GM12872 (cell line): ENCODE results near the gene SRXN1.

Experiments
- TF ChIP-seq, protein P1 (sequence below): IDR thresholded peaks from 3 replicates; pipeline ENCODE4 v1.5.1; 2011; ENCODE audit warnings: low read depth, mild to moderate bottlenecking, low read length, moderate library complexity; ENCODE audit not compliant: insufficient read depth

SRXN1 gene

GRCh38 chr20:682123-682522 lies 29.1 kb upstream of the SRXN1 start:
- TF ChIP-seq, protein P1, sequence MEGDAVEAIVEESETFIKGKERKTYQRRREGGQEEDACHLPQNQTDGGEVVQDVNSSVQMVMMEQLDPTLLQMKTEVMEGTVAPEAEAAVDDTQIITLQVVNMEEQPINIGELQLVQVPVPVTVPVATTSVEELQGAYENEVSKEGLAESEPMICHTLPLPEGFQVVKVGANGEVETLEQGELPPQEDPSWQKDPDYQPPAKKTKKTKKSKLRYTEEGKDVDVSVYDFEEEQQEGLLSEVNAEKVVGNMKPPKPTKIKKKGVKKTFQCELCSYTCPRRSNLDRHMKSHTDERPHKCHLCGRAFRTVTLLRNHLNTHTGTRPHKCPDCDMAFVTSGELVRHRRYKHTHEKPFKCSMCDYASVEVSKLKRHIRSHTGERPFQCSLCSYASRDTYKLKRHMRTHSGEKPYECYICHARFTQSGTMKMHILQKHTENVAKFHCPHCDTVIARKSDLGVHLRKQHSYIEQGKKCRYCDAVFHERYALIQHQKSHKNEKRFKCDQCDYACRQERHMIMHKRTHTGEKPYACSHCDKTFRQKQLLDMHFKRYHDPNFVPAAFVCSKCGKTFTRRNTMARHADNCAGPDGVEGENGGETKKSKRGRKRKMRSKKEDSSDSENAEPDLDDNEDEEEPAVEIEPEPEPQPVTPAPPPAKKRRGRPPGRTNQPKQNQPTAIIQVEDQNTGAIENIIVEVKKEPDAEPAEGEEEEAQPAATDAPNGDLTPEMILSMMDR, result no peak

DNA sequence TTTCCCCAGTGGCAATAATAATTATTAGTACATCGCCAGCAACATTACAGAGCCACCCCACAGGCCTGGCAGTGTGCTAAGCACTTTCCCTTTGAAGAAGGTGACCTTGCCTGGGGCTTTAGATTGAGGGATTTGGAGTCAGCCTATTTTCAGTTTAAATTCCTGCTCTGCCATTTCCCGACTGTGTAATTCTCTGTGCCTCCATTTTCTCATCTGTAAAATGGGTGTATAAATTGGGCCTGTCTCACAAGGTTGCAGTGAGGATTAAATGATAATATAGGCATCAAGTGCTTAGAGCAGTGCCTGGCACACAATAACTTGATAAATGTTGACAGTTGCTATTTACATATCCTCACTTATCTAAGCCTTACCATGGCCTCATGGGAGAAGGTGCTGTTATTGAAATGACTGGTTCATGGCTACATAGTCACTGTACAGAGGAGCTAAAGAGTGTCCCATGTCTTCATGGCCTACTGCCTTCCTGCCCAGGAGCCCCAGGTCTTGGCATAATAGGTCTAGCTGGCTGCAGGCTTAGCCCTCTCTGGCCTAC lies 27.7 kb upstream of the SRXN1 start:
- TF ChIP-seq, protein P1, result no peak

DNA sequence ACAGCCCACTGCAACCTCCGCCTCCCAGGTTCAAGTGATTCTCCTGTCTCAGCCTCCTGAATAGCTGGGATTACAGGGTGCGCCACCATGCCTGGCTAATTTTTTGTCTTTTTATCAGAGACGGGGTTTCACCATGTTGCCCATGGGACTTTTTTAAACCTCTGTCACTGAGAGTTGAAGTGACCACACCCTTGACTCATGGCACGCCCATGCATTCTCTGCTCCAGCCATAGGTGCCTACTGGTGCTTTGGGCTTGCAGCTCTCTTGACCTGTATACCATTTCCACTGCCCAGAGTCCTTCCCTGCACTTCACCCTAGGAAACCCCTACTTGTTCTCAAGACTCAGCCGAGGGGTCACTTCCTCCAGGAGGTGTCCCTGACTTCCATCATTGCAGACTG lies 25.0 kb upstream of the SRXN1 start:
- TF ChIP-seq, protein P1, result no peak

DNA sequence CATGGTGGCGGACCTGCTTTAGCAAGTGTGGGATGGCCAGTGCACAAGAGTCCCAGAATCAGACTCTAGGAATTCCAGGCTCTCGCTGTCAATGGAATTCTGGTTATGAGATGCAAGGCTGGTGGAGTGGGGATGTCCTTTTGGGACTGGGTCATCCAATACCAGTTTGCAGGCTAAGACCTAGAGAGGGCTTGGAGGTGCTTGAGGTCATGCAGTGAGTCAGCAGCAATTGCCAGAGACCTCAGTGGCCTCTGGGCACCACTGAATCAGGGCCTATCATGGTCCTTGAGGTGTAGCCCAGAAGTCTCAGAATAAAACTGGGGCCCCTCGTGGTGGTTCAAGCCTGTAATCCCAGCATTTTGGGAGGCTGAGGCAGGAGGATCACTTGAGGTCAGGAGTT lies 24.0 kb upstream of the SRXN1 start:
- TF ChIP-seq, protein P1, result no peak

DNA sequence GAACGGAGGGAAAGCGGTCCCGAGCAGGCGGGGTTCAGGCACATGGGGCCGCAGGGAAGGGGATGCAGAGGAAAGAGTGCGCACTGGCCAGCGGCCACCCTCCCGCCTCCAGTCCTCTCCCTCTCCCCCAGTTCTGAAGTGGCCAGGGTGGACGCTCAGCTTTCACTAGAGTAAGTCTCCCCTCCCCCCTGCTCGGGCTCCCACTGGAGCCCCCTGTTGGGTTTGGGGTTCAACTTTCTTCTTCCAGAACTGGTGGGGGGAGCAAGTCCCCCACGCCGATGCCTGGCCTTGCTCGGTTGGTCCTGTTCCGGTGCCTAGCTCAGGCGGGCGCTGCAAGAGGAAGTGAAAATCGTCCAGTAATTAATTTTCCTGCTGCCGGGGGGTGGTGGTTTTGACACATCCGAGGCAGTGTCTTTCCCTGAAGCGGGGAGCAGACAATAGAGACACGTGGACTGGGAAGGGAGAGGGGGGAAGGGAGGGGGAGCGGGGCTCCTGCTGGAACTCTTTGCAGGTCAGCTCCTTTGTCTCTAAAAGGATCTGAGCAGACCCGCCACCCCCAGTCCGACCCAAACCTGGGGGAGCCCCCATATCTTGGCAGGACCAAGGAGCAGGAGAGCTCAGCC lies 23.4 kb upstream of the SRXN1 start:
- TF ChIP-seq, protein P1, result no peak

DNA sequence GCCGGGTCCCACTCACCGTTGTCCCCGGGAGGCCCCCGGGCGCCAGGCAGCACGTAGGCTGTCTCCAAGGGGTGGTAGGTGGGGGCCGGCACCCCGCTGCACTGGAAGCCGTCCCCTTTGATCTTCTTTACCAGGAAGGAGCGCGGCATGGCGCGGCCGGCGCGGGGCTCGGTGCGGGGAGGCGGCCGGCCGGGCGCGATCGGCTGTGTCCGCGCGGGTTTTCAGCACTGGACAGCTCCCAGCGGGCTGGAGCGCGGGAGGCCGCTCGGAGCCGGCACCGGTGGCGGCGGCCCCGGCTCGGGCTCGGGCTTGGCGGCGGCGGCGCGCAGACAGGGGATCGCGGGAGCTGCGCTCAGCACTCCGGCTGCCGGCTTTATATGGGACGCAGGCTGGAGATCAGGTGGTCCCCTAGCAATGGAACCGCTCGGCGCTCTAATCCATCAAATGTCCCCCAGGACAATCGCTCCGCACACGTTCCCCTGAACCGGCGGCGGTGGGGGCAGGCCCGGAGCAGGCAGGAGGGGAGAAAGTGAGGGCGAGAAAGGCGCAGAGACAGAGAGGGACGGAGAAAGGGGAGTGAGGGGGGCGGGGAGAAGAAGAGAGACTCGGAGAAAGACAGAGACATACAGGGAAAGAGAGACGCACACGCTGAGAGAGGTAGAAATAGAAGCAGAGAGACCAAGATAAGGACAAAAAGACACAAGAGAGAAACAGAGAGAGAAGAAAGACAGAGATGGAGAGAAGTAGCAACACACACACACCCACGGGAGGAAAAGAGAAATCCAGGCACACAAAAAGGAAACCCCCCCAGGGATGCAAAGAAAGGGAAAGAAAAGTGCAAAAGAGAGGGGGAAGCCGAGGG lies 22.7 kb upstream of the SRXN1 start, which contains the start of gene SCRT2:
Gene SCRT2 (minus strand): TSS at position 350 of the 862 bp plus-strand sequence. CDS start 201 bp downstream, at position 149.
- TF ChIP-seq, protein P1, result no peak

GRCh38 chr20:675033-675452 lies 22.0 kb upstream of the SRXN1 start:
- TF ChIP-seq, protein P1, result no peak
